GM13976 (cell line): Measurements from ENCODE around the gene NSMCE4A.
"Not testable (repeated sequence)": the region's sequence is repeated elsewhere in the genome, so short reads cannot be mapped to it uniquely, and the experiment has no call there.

ENCODE experiments used
- DNase-seq: peaks from one replicate; pipeline ENCODE4 v3.0.0; 2012; ENCODE audit warnings: low spot score
- in situ Hi-C: fragments of 300-500 bp; cut with MboI; formaldehyde crosslinking; loops from one replicate; pipeline ENCODE4 v1.12.0; 2022; ENCODE audit warnings: low sequenced_read_pairs, mixed read lengths, inconsistent platforms; ENCODE audit not compliant: unreplicated experiment
- TF ChIP-seq, protein P1 (sequence below): IDR thresholded peaks from 2 replicates; pipeline ENCODE4 v1.5.1; 2012; ENCODE audit warnings: borderline replicate concordance, mild to moderate bottlenecking; ENCODE audit not compliant: insufficient read depth; ENCODE audit errors: extremely low read depth, missing control alignments, control extremely low read depth

Gene NSMCE4A

DNA sequence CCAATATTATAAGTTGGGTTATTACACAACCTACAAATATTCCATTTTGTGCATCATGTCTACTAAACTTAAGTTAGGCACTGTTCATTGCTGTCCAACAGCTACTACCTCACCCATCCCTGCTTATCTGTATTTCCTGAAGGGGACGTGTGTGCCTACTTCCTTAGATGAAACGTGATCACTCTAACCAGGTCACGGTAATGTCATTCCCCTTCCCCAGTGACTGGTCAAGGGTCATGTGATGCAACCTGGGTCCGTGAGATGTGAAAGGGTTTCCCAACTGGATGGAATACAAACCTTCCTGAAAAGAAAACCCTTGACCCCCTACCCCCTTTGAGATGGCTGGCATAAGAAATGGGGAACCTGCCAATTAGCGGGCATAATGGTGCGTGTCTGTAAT, 1.6 kb upstream of the NSMCE4A start:
- in situ Hi-C loops, result no loop called here
- TF ChIP-seq, protein P1, sequence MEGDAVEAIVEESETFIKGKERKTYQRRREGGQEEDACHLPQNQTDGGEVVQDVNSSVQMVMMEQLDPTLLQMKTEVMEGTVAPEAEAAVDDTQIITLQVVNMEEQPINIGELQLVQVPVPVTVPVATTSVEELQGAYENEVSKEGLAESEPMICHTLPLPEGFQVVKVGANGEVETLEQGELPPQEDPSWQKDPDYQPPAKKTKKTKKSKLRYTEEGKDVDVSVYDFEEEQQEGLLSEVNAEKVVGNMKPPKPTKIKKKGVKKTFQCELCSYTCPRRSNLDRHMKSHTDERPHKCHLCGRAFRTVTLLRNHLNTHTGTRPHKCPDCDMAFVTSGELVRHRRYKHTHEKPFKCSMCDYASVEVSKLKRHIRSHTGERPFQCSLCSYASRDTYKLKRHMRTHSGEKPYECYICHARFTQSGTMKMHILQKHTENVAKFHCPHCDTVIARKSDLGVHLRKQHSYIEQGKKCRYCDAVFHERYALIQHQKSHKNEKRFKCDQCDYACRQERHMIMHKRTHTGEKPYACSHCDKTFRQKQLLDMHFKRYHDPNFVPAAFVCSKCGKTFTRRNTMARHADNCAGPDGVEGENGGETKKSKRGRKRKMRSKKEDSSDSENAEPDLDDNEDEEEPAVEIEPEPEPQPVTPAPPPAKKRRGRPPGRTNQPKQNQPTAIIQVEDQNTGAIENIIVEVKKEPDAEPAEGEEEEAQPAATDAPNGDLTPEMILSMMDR, result no peak
- no peak for DNase-seq

DNA sequence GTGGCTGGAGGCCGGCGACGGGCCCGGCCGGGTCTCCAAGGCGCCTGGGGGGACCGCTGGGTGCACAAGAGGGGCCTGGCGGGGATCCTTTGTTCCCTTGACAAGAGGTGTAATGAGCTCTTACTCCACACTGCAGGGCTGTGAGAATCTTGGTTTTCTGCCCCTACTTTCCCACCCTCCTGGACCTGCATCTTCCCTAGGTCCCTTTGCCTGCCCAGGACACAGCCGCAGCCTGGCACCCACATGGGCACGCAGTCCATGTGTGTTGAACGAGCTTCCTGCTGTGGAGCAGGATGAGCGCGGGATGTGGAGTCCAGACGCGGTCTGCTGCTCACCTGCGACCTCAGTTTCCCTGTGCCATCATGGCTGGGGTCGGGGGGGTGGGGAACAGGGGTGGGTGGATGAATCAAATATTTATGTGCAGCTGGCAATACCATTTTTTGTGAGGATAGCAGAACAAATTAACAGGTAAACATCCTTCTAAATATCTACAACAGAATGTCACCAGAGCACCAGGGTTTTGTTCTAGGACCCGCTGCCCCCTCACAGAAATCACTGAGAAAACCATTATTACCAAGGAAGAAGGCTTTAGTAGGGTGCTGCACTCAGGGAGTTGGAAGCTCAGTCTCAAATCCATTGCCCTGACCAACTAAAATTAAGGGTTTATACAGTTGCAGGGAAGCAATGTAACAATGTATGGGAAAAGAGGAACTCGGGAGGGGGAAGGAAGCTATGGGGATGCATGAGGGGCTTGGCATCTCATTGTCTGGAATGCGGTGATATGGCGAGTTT, 474 bp upstream of the NSMCE4A start:
- DNase-seq, result no peak
- in situ Hi-C loops, result no loop called here
- TF ChIP-seq, protein P1, result peak; percentile 95

DNA sequence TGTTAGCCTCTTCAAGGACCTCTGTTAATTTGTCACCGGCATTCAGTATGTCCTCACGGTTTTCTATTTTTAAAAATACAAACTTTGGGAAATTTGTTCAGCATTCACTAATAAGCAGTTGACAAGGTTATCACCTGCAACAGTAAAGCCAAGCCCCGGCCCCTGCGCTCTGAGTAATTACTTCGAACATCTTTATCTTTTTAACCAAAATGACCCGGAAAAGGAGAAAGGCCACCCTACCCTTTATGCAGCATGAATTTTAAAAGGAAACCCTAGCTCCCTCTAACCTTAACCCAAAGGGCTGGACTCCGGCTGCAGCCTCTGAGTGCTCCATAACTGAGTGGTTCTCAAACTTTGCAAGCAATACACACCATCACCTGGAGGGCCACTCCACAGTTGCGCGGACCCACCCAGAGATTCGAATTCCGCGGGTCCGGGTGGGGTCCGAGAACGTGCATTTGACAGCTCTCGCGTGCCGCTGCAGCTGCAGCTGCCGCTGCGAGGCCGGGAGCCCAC, 940 bp downstream of the NSMCE4A start:
- in situ Hi-C loops, result no loop called here
- DNase-seq, result no peak
- TF ChIP-seq, protein P1, result no peak

DNA sequence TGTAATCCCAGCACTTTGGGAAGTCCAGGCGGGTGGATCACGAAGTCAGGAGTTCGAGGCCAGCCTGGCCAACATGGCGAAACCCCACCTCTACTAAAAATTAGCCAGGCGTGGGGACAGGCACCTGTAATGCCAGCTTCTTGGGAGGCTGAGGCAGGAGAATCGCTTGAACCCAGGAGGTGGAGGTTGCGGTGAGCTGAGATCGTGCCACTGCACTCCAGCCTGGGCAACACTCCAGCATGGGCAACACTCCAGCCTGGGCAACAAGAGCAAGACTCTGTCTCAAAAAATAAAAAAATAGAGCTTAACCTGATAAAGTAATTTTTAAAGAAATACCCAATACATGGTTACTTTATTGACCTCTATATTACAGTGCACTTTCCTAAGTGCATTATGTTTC, 5.9 kb downstream of the NSMCE4A start:
- in situ Hi-C loops, DNase-seq: not testable (repeated sequence)

DNA sequence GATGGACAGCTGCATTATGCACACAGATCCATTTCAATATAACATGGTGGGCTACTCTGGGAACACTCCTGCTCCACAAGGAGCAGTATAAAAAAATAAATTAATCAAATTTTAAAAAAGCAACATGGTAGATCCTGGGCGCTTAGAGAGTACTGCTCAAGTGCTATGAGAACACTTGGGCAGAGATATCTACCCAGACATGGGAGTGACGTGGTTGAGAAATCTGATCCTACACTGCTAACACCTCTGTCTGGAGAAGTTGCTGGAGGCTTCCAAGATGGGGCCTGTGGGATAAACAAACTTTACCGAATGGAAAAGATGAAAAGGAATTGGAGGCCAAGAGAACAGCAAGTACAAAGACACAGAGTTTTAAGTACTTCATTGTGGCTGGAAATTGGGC, 9.0 kb downstream of the NSMCE4A start:
- in situ Hi-C loops, result no loop called here
- TF ChIP-seq, protein P1, result no peak
- DNase-seq, result no peak

DNA sequence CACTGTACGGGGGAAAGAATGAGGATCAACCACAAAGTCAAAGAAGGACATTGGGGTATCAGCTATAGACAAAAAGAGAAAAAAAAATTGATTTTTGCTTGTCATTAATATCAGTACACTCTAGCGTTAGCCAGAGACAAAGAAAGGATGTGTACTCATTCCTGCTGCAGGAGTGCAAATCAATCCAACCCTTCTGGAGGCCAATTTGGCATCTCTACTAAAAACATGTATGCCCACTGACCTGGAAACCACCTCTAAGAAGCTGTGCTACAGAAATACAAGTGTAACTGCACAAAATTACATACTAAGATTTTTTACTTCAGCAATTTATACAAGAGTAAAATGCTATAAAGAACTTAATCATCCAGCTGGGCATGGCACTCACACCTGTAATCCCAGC, 13.6 kb downstream of the NSMCE4A start:
- DNase-seq, result no peak
- TF ChIP-seq, protein P1, result no peak
- in situ Hi-C loops, result no loop called here

DNA sequence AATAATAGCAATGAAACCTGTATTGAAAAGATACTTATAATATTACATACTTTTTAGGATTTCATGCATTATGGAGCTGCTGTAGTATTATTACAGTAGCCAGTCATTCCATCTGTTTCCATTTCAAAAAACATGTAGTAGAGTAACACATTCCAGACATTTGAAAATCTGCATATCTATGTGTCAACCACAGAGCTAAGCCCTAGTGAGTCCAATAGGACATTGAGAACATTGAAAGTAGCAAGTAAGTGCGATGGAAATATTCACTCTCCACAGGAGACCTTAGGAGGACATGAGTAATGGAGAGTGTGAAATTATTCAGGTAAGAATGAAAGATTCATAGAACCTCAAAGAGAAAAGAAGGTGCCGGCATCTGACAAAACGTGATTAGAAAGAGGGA, 15.3 kb downstream of the NSMCE4A start:
- in situ Hi-C loops, result no loop called here
- TF ChIP-seq, protein P1, result no peak
- DNase-seq, result no peak
